HG03039 (cell line): Measurements from ENCODE around the gene POU2F1.
"Not testable (repeated sequence)": the region's sequence is repeated elsewhere in the genome, so short reads cannot be mapped to it uniquely, and the experiment has no call there.

Source experiments
- ATAC-seq: cut with Tn5 transposase; IDR thresholded peaks from one replicate; pipeline ENCODE4 v1.9.1; 2021; ENCODE audit warnings: mild to moderate bottlenecking, moderate library complexity; ENCODE audit not compliant: unreplicated experiment

The POU2F1 gene

GRCh38 chr1:167205306-167206050 lies 15.2 kb upstream of the POU2F1 start:
- not testable (repeated sequence) for ATAC-seq

- ATAC-seq: no peak
These were observed 14.4 kb upstream of the POU2F1 start for GRCh38 chr1:167206166-167206835.

- no peak for ATAC-seq
These were observed 12.6 kb upstream of the POU2F1 start for GRCh38 chr1:167207940-167208623.

GRCh38 chr1:167208624-167208976 lies 12.1 kb upstream of the POU2F1 start:
- no peak for ATAC-seq

GRCh38 chr1:167209044-167209443 lies 11.6 kb upstream of the POU2F1 start:
- ATAC-seq: no peak

GRCh38 chr1:167210966-167211674 lies 9.6 kb upstream of the POU2F1 start:
- no peak for ATAC-seq

- ATAC-seq: no peak
These were observed 8.7 kb upstream of the POU2F1 start for GRCh38 chr1:167212025-167212424.

GRCh38 chr1:167216809-167217208 lies 3.9 kb upstream of the POU2F1 start:
- ATAC-seq: no peak

- no peak for ATAC-seq
These were observed 1.5 kb upstream of the POU2F1 start for GRCh38 chr1:167219194-167219593.

- peak; percentile 24 for ATAC-seq
These were observed 795 bp upstream of the POU2F1 start for GRCh38 chr1:167219646-167220536.

- ATAC-seq: peak; percentile 5
These were observed 546 bp downstream of the POU2F1 start for GRCh38 chr1:167221126-167221737.

- ATAC-seq: peak; percentile 47
These were observed 1.3 kb downstream of the POU2F1 start for GRCh38 chr1:167221738-167222610.

- no peak for ATAC-seq
These were observed 2.7 kb downstream of the POU2F1 start for GRCh38 chr1:167223144-167224103.

GRCh38 chr1:167224734-167225235 lies 4.1 kb downstream of the POU2F1 start:
- not testable (repeated sequence) for ATAC-seq

- no peak for ATAC-seq
These were observed 5.2 kb downstream of the POU2F1 start for GRCh38 chr1:167225920-167226319.

GRCh38 chr1:167227934-167228378 lies 7.3 kb downstream of the POU2F1 start:
- no peak for ATAC-seq

GRCh38 chr1:167229719-167230385 lies 9.2 kb downstream of the POU2F1 start:
- ATAC-seq: no peak
